ENCODE results near the gene OGN. TPM values are rescaled to one million over a fixed set of nuclear protein-coding genes. Genes with fewer than 3 reads are reported as not detected.
A peak's percentile ranks its signal among the peaks of the same experiment; 100 is the strongest.

The OGN gene
- total and polyA plus RNA-seq, 2 of the 4 experiments (the other 2 are of a cell fraction), result under 0.01 to 0.10 TPM

GRCh38 chr9:92414566-92414965 is 10.2 kb upstream of the OGN start:
- POLR2A ChIA-PET (ENCODE audit: unreplicated experiment), result no interaction called here
- Histone ChIP-seq H3K56ac (ENCODE audit: extremely low read depth, insufficient read depth, low read length) (no peak overlapping the region), H4K8ac (ENCODE audit: low read depth in 2 of 2, low read length in 2 of 2) (no peak overlapping the region), H2AK9ac (replicated peaks; ENCODE audit: low read depth, low read length, poor library complexity) (no peak overlapping the region), H3K27me3 (ENCODE audit: control insufficient read depth, insufficient read depth, low read length) (no peaks in the 10 kb centered on the region), H2BK120ac (ENCODE audit: low read depth, low read length) (no peak overlapping the region), H4K20me1 (ENCODE audit: insufficient read depth, low read length) (no peaks in the 10 kb centered on the region), H2BK5ac (ENCODE audit: low read depth, low read length, poor library complexity, severe bottlenecking) (no peak overlapping the region), H3K4me1 (ENCODE audit: control insufficient read depth, insufficient read depth, low read length) (peaks cover 2% of the 10 kb centered on the region; the same call in 1 of the 2 replicates), H2AK5ac (ENCODE audit: low read depth, low read length) (no peak overlapping the region), H3K36me3 (ENCODE audit: control insufficient read depth, insufficient read depth, low read length) (no peaks in the 10 kb centered on the region), H3K4me3 (ENCODE audit: insufficient read depth, low read depth, low read length) (no peak overlapping the region), H3K14ac (replicated peaks; ENCODE audit: low read depth, low read length) (no peak overlapping the region), H3K4me2 (ENCODE audit: low read depth, low read length) (no peak overlapping the region), H3K79me1 (ENCODE audit: low read depth in 1 of 2, low read length in 2 of 2) (0 out of 4 replicates have a peak, but pooled peaks cover 0 to 4% of the 10 kb centered on the region in 2 experiments), H3K27ac (ENCODE audit: insufficient read depth, low read length) (no peak overlapping the region), H4K91ac (ENCODE audit: insufficient read depth, low read depth, low read length) (no peak overlapping the region), H3K23ac (ENCODE audit: low read depth, low read length) (no peak overlapping the region), H3K4ac (ENCODE audit: low read depth, low read length) (no peak overlapping the region), H2BK15ac (ENCODE audit: low read depth, low read length) (no peak overlapping the region), H4K5ac (ENCODE audit: low read depth, low read length) (no peak overlapping the region), H3K9me1 (ENCODE audit: insufficient read depth, low read length) (peaks cover 5% of the 10 kb centered on the region; the same call in 1 of the 2 replicates), H2BK20ac (ENCODE audit: low read depth, low read length) (no peak overlapping the region), H3K9ac (ENCODE audit: low read depth, low read length) (no peak overlapping the region), H2AFZ (replicated peaks; ENCODE audit: low read length, poor library complexity) (no peak overlapping the region), H3K9me3 (ENCODE audit: control insufficient read depth, insufficient read depth, low read length) (no peaks in the 10 kb centered on the region), H3K18ac (ENCODE audit: low read depth, low read length) (no peak overlapping the region)
- TF ChIP-seq MAZ (IDR thresholded peaks at IDR 0.05; ENCODE audit: borderline replicate concordance, low read depth, low read length), result no peak
- no peak for TF ChIP-seq RAD21 (IDR thresholded peaks at IDR 0.05; ENCODE audit: low read length)
- TF ChIP-seq NFE2L2 (IDR thresholded peaks at IDR 0.05; ENCODE audit: low read depth, low read length), result no peak
- no peak for TF ChIP-seq ELK1 (IDR thresholded peaks at IDR 0.05; ENCODE audit: borderline replicate concordance, low read depth, low read length)
- no peak for TF ChIP-seq RFX5 (IDR thresholded peaks at IDR 0.05; ENCODE audit: low read depth, low read length)
- TF ChIP-seq POLR2A (IDR thresholded peaks at IDR 0.05; ENCODE audit: low read depth, low read length), result no peak
- no peak for TF ChIP-seq BHLHE40 (IDR thresholded peaks at IDR 0.05; ENCODE audit: low read depth, low read length)
- no peak for TF ChIP-seq SMC3 (IDR thresholded peaks at IDR 0.05; ENCODE audit: low read depth, low read length)
- TF ChIP-seq CEBPB (IDR thresholded peaks at IDR 0.05; ENCODE audit: low read depth, low read length), result no peak
- TF ChIP-seq MXI1 (IDR thresholded peaks at IDR 0.05; ENCODE audit: borderline replicate concordance, low read depth, low read length), result no peak
- no peak for TF ChIP-seq RCOR1 (IDR thresholded peaks at IDR 0.05; ENCODE audit: insufficient replicate concordance, low read length)
- TF ChIP-seq USF2 (IDR thresholded peaks at IDR 0.05; ENCODE audit: low read depth, low read length), result no peak
- no peak for TF ChIP-seq FOS (IDR thresholded peaks at IDR 0.05; ENCODE audit: low read depth, low read length)
- no peak for TF ChIP-seq CHD1 (IDR thresholded peaks at IDR 0.05; ENCODE audit: low read depth, low read length)
- TF ChIP-seq MAFK (IDR thresholded peaks at IDR 0.05; ENCODE audit: low read depth, low read length), result no peak
- TF ChIP-seq CTCF (conservative IDR thresholded peaks at IDR 0.05; ENCODE audit: low read depth, low read length), result no peak
- WGBS, 2 experiments (ENCODE audit: extremely low coverage in 2 of 2, insufficient read length in 1 of 2), result no CpG with 5 or more reads among the region's 1 CpG
- intact Hi-C loops (cut with micrococcal nuclease) (no loop called here), dilution Hi-C loops (cut with HindIII; ENCODE audit: low sequenced_read_pairs, unreplicated experiment) (no loop called here), in situ Hi-C loops (cut with MboI; ENCODE audit: low sequenced_read_pairs) (no loop called here)
- no TSS peak for BruUV-seq (replicated peaks)
- CTCF ChIA-PET, result no interaction called here
- ATAC-seq (ENCODE audit: low read depth) (no peak), DNase-seq (peak; percentile 21)
